Endothelial cell of umbilical vein (primary cell): Measurements from ENCODE around the gene INPP5E. TPM values are rescaled to one million over a fixed set of nuclear protein-coding genes. Genes with fewer than 3 reads are reported as not detected.

ENCODE experiments used
- BruUV-seq: library from RNA; stranded (reverse); fragments of 400-500 nt; replicated peaks from 2 replicates; lab custom pipeline; 2021; lab: Mats Ljungman, UMichigan
- CTCF ChIA-PET: fragments of 300-600, 350-600 bp; sonication (Branson Sonifier 250); formaldehyde crosslinking; loops from one replicate; lab custom pipeline; 2021; ENCODE audit warnings: antibody characterized with exemption, inconsistent platforms; lab: Charles Lee
- POLR2A ChIA-PET: fragments of 300-600, 350-600 bp; sonication (Branson Sonifier 250); formaldehyde crosslinking; loops from one replicate; lab custom pipeline; 2021; ENCODE audit warnings: antibody characterized with exemption, inconsistent platforms; lab: Charles Lee
- DNase-seq: peaks from one replicate; pipeline ENCODE4 v3.0.0-alpha.2; 2011; ENCODE audit warnings: low read depth, low spot score
- FAIRE-seq: peaks from 2 replicates; lab custom pipeline; 2011; peaks lifted over from hg19 to GRCh38; lab: Jason Lieb, UNC
- H2AFZ ChIP-seq: 2 replicates; pipeline ENCODE4 v1.6.0; 2012; ENCODE audit warnings: low read depth, low read length, control low read depth, inconsistent platforms
- H3K27ac ChIP-seq: 2 replicates; pipeline ENCODE4 v1.5.1; 2011; ENCODE audit warnings: low read depth, mild to moderate bottlenecking, control low read depth, low read length, moderate library complexity; ENCODE audit not compliant: insufficient read depth
- H3K27me3 ChIP-seq, 2 experiments: 2 replicates each; pipeline versions ENCODE4 v1.6.0 to v1.6.1; 2011; ENCODE audit warnings: low read length in 2 of 2, mixed read lengths in 1 of 2; ENCODE audit not compliant: control insufficient read depth in 2 of 2, insufficient read depth in 2 of 2
- H3K36me3 ChIP-seq, 2 experiments: 2 replicates in 1 of 2; 3 replicates in 1 of 2; pipeline ENCODE4 v1.5.1; 2011; ENCODE audit warnings: low read length in 2 of 2, mild to moderate bottlenecking in 1 of 2, moderate library complexity in 1 of 2; ENCODE audit not compliant: control insufficient read depth in 2 of 2, insufficient read depth in 2 of 2; ENCODE audit errors: extremely low read depth in 1 of 2
- H3K4me1 ChIP-seq: 3 replicates; pipeline ENCODE4 v1.5.1; 2011; ENCODE audit warnings: mild to moderate bottlenecking, low read length; ENCODE audit not compliant: control insufficient read depth, insufficient read depth; ENCODE audit errors: extremely low read depth
- H3K4me2 ChIP-seq: 2 replicates; pipeline ENCODE4 v1.6.1; 2011; ENCODE audit warnings: low read length, control low read depth, mixed read lengths; ENCODE audit not compliant: insufficient read depth
- H3K4me3 ChIP-seq, 3 experiments: fragments of 200-600 bp in 1 of 3; sonication (generic), shearing (Covaris generic) in 1 of 3; replicated peaks in 1 of 3; 2 replicates each; pipeline ENCODE4 v1.5.1; 2011 to 2016; ENCODE audit warnings: control low read depth in 3 of 3, low read length in 3 of 3, mild to moderate bottlenecking in 2 of 3, inconsistent platforms in 1 of 3, low read depth in 1 of 3, moderate library complexity in 1 of 3; ENCODE audit not compliant: insufficient read depth in 1 of 3
- H3K79me2 ChIP-seq: 2 replicates; pipeline ENCODE4 v1.6.0; 2012; ENCODE audit warnings: low read length, inconsistent platforms; ENCODE audit not compliant: control insufficient read depth, insufficient read depth
- H3K9ac ChIP-seq: replicated peaks from 2 replicates; pipeline ENCODE3; 2011; ENCODE audit warnings: low read length, control low read depth; ENCODE audit not compliant: insufficient read depth; ENCODE audit errors: extremely low read depth
- H3K9me1 ChIP-seq: replicated peaks from 3 replicates; pipeline ENCODE4 v1.6.0; 2011; ENCODE audit warnings: mild to moderate bottlenecking, low read length; ENCODE audit not compliant: control insufficient read depth, insufficient read depth; ENCODE audit errors: extremely low read depth
- H3K9me3 ChIP-seq: replicated peaks from 2 replicates; pipeline ENCODE4 v1.5.1; 2012; ENCODE audit warnings: low read length, inconsistent platforms; ENCODE audit not compliant: control insufficient read depth, insufficient read depth
- H4K20me1 ChIP-seq: replicated peaks from 2 replicates; pipeline ENCODE3; 2011; ENCODE audit warnings: mild to moderate bottlenecking, low read length; ENCODE audit not compliant: control insufficient read depth, insufficient read depth; ENCODE audit errors: extremely low read depth
- CTCF ChIP-seq, 2 donors: IDR thresholded peaks; 1 replicate in 1 of 2; 2 replicates in 1 of 2; pipeline ENCODE4 v1.5.1; 2011; ENCODE audit warnings: low read length in 2 of 2, mild to moderate bottlenecking in 2 of 2, moderate library complexity in 2 of 2, control low read depth in 1 of 2, inconsistent platforms in 1 of 2, low read depth in 1 of 2; ENCODE audit not compliant: insufficient read depth in 1 of 2; ENCODE audit errors: extremely low read depth in 1 of 2
- dilution Hi-C: fragments of 300-500 bp; cut with MboI; formaldehyde crosslinking; loops from one replicate; pipeline ENCODE4 v1.15.0; 2019; ENCODE audit warnings: low sequenced_read_pairs; ENCODE audit not compliant: extremely low pct_ligation_motif_present
- intact Hi-C: fragments of 100-400 bp; cut with micrococcal nuclease; formaldehyde crosslinking; loops from one replicate; pipeline ENCODE4 v1.10.0; 2022
- polyA plus RNA-seq, 4 experiments: library from polyadenylated mRNA; depleted of rRNA in 3 of 4; stranded (reverse) in 3 of 4; unstranded in 1 of 4; fragments of >200 nt; gene quantifications; 2 replicates each; pipeline versions ENCODE4 v1.2.1 to v1.2.3, GENCODE V29; 2011 to 2012; ENCODE audit warnings: missing spikeins in 1 of 4
- total RNA-seq: library from RNA; stranded (reverse); gene quantifications from 2 replicates; pipeline ENCODE4 v1.2.3, GENCODE V29; 2021

INPP5E gene
- total and polyA plus RNA-seq, 2 donors (not counting 3 experiments of a cell fraction or from before 2014, with no cell fraction given), result 15.0 to 24.5 TPM

GRCh38 chr9:136481558-136481957 lies 41.9 kb upstream of the INPP5E start:
- H3K27ac ChIP-seq, result no peak overlapping the region

More at GRCh38 chr9:136481558-136481957, 41.9 kb upstream of the INPP5E start:
- peaks cover 16% of the 10 kb centered on the region for H3K4me1 ChIP-seq
- no peak for DNase-seq
- H3K9ac ChIP-seq, result peak overlapping the region; percentile 98
- POLR2A ChIA-PET, result no interaction called here
- H3K9me1 ChIP-seq, result no peaks in the 10 kb centered on the region
- BruUV-seq, result TSS peak; percentile 54
- dilution Hi-C loops, result loop anchor here (10.0 kb wide), 1 partner anchor 73 kb away; no protein-coding TSS in a partner anchor
- H2AFZ ChIP-seq, result no peak overlapping the region
- H3K4me2 ChIP-seq, result peak overlapping the region; percentile 89
- intact Hi-C loops, result loop anchor here (5.0 kb wide), 1 partner anchor 231 kb away; the partner anchor contains the start of gene DIPK1B
- FAIRE-seq, result peak; percentile 77
- H3K27me3 ChIP-seq, result no peaks in the 10 kb centered on the region
- peak overlapping the region in 2 of 3 experiments; percentile 88 to 94 for H3K4me3 ChIP-seq
- TF ChIP-seq CTCF (IDR thresholded peaks at IDR 0.05; ENCODE audit: extremely low read depth in 1 of 2, insufficient read depth in 1 of 2, low read depth in 1 of 2, low read length in 2 of 2), result no peak
- CTCF ChIA-PET, result no interaction called here
- H3K9me3 ChIP-seq, result no peaks in the 10 kb centered on the region
- no peaks in the 10 kb centered on the region for H4K20me1 ChIP-seq
- peaks cover 9 to 11% of the 10 kb centered on the region in 2 experiments for H3K36me3 ChIP-seq
- H3K79me2 ChIP-seq, result peaks cover 55% of the 10 kb centered on the region
